IMR-90 (cell line): ENCODE data around the gene RIOK1. TPM values are rescaled to one million over a fixed set of nuclear protein-coding genes. Genes with fewer than 3 reads are reported as not detected.
"Not testable (repeated sequence)": the region's sequence is repeated elsewhere in the genome, so short reads cannot be mapped to it uniquely, and the experiment has no call there.

Experiments
- ATAC-seq: fragments of 200-7000 bp; cut with Tn5 transposase; 2 replicates; pipeline ENCODE4 v1.9.1; 2020; ENCODE audit warnings: low read depth, mild to moderate bottlenecking, moderate library complexity
- BruUV-seq: library from RNA; stranded (reverse); fragments of 400-500 nt; replicated peaks from 2 replicates; lab custom pipeline; 2021; lab: Mats Ljungman, UMichigan
- CTCF ChIA-PET: fragments of 300-600 bp; formaldehyde crosslinking; extraction: SDS; loops from one replicate; lab custom pipeline; 2021; ENCODE audit warnings: antibody characterized with exemption; lab: Yijun Ruan, JAX
- POLR2A ChIA-PET: fragments of 300-600 bp; sonication (Branson Sonifier 250); formaldehyde crosslinking; loops from one replicate; lab custom pipeline; 2022; ENCODE audit warnings: antibody characterized with exemption; ENCODE audit not compliant: unreplicated experiment; lab: Charles Lee
- DNase-seq: peaks from one replicate; pipeline ENCODE4 v3.0.0; 2013
- H2AFZ ChIP-seq: replicated peaks from 2 replicates; pipeline ENCODE3; 2013; ENCODE audit warnings: low read length, mild to moderate bottlenecking; ENCODE audit not compliant: poor library complexity
- H2AK5ac ChIP-seq: 2 replicates; pipeline ENCODE4 v1.6.1; 2013; ENCODE audit warnings: low read depth, low read length, inconsistent platforms
- H2AK9ac ChIP-seq: replicated peaks from 2 replicates; pipeline ENCODE3; 2013; ENCODE audit warnings: mild to moderate bottlenecking, low read depth, low read length, moderate library complexity; ENCODE audit not compliant: poor library complexity
- H2BK120ac ChIP-seq: 2 replicates; pipeline ENCODE4 v1.6.1; 2013; ENCODE audit warnings: low read depth, low read length, inconsistent platforms
- H2BK15ac ChIP-seq: 3 replicates; pipeline ENCODE4 v1.6.1; 2013; ENCODE audit warnings: low read depth, low read length, inconsistent platforms
- H2BK20ac ChIP-seq: 2 replicates; pipeline ENCODE4 v1.6.1; 2013; ENCODE audit warnings: low read depth, mild to moderate bottlenecking, inconsistent platforms, low read length, moderate library complexity
- H2BK5ac ChIP-seq: 2 replicates; pipeline ENCODE4 v1.6.1; 2013; ENCODE audit warnings: mild to moderate bottlenecking, low read depth, low read length, inconsistent platforms; ENCODE audit not compliant: poor library complexity, severe bottlenecking
- H3K14ac ChIP-seq: replicated peaks from 2 replicates; pipeline ENCODE4 v1.6.1; 2013; ENCODE audit warnings: low read depth, low read length, inconsistent platforms
- H3K18ac ChIP-seq: 2 replicates; pipeline ENCODE4 v1.6.1; 2013; ENCODE audit warnings: low read depth, low read length, control low read depth
- H3K23ac ChIP-seq: 2 replicates; pipeline ENCODE4 v1.6.1; 2013; ENCODE audit warnings: low read depth, low read length, inconsistent platforms
- H3K27ac ChIP-seq: 2 replicates; pipeline ENCODE4 v1.5.1; 2013; ENCODE audit warnings: mild to moderate bottlenecking, control low read depth, low read length; ENCODE audit not compliant: insufficient read depth
- H3K27me3 ChIP-seq: 2 replicates; pipeline ENCODE4 v1.6.1; 2013; ENCODE audit warnings: low read length; ENCODE audit not compliant: control insufficient read depth, insufficient read depth
- H3K36me3 ChIP-seq: 2 replicates; pipeline ENCODE4 v1.6.1; 2013; ENCODE audit warnings: low read length, mixed read lengths; ENCODE audit not compliant: control insufficient read depth, insufficient read depth
- H3K4ac ChIP-seq: 2 replicates; pipeline ENCODE4 v1.6.1; 2013; ENCODE audit warnings: low read depth, low read length, inconsistent platforms
- H3K4me1 ChIP-seq: 2 replicates; pipeline ENCODE4 v1.6.1; 2013; ENCODE audit warnings: low read length, mixed read lengths; ENCODE audit not compliant: control insufficient read depth, insufficient read depth
- H3K4me2 ChIP-seq: 2 replicates; pipeline ENCODE4 v1.6.1; 2013; ENCODE audit warnings: low read depth, mild to moderate bottlenecking, control low read depth, low read length, moderate library complexity
- H3K4me3 ChIP-seq: 2 replicates; pipeline ENCODE4 v1.5.1; 2013; ENCODE audit warnings: low read depth, mild to moderate bottlenecking, control low read depth, low read length, moderate library complexity; ENCODE audit not compliant: insufficient read depth
- H3K56ac ChIP-seq: 2 replicates; pipeline ENCODE4 v1.6.1; 2013; ENCODE audit warnings: low read length, inconsistent platforms; ENCODE audit not compliant: insufficient read depth; ENCODE audit errors: extremely low read depth
- H3K79me1 ChIP-seq, 2 experiments: 2 replicates each; pipeline ENCODE4 v1.6.1; 2013; ENCODE audit warnings: low read length in 2 of 2, inconsistent platforms in 1 of 2, low read depth in 1 of 2
- H3K9ac ChIP-seq: 2 replicates; pipeline ENCODE4 v1.6.1; 2013; ENCODE audit warnings: low read depth, low read length, control low read depth
- H3K9me1 ChIP-seq: 2 replicates; pipeline ENCODE4 v1.6.1; 2013; ENCODE audit warnings: low read length, inconsistent platforms; ENCODE audit not compliant: insufficient read depth
- H3K9me3 ChIP-seq: 2 replicates; pipeline ENCODE4 v1.6.1; 2013; ENCODE audit warnings: low read length; ENCODE audit not compliant: control insufficient read depth, insufficient read depth
- H4K20me1 ChIP-seq: 2 replicates; pipeline ENCODE4 v1.6.1; 2013; ENCODE audit warnings: low read length, inconsistent platforms; ENCODE audit not compliant: insufficient read depth
- H4K5ac ChIP-seq: 2 replicates; pipeline ENCODE4 v1.6.1; 2013; ENCODE audit warnings: mild to moderate bottlenecking, low read depth, low read length, control low read depth
- H4K8ac ChIP-seq, 2 experiments: 2 replicates each; pipeline ENCODE4 v1.6.1; 2013; ENCODE audit warnings: low read depth in 2 of 2, low read length in 2 of 2, control low read depth in 1 of 2, inconsistent platforms in 1 of 2
- H4K91ac ChIP-seq: 2 replicates; pipeline ENCODE4 v1.6.1; 2013; ENCODE audit warnings: low read depth, low read length, inconsistent platforms; ENCODE audit not compliant: insufficient read depth
- CEBPB ChIP-seq: IDR thresholded peaks from 2 replicates; pipeline ENCODE4 v1.6.1; 2012; ENCODE audit warnings: low read depth, low read length, improper control_type of control experiment
- CHD1 ChIP-seq: IDR thresholded peaks from 2 replicates; pipeline ENCODE4 v1.6.1; 2012; ENCODE audit warnings: low read depth, low read length, improper control_type of control experiment
- FOS ChIP-seq: fragments of 150-350 bp; IDR thresholded peaks from 2 replicates; pipeline ENCODE4 v1.6.1; 2016; ENCODE audit warnings: low read depth, low read length
- NFE2L2 ChIP-seq: fragments of 150-350 bp; IDR thresholded peaks from 2 replicates; pipeline ENCODE4 v1.6.1; 2016; ENCODE audit warnings: low read depth, mild to moderate bottlenecking, low read length
- WGBS, 2 experiments: methylation state at CpG; one replicate each; pipeline versions ENCODE4 v1.1.5 to v1.1.7; 2013; ENCODE audit warnings: missing lambda C conversion rate in 2 of 2; ENCODE audit not compliant: insufficient read length in 1 of 2; ENCODE audit errors: extremely low coverage in 2 of 2; 5-methylcytosine and 5-hydroxymethylcytosine counted together
- dilution Hi-C: fragments of 300-500 bp; cut with HindIII; formaldehyde crosslinking; loops from one replicate; pipeline ENCODE4 v1.14.3; 2018; ENCODE audit warnings: low sequenced_read_pairs; ENCODE audit not compliant: unreplicated experiment
- in situ Hi-C: fragments of 300-500 bp; cut with MboI; formaldehyde crosslinking; loops from 3 replicates; pipeline ENCODE4 v1.14.3; 2019; ENCODE audit warnings: low sequenced_read_pairs, inconsistent platforms, mixed read lengths
- intact Hi-C: fragments of 100-400 bp; cut with micrococcal nuclease; formaldehyde crosslinking; loops from 2 replicates; pipeline ENCODE4 v1.10.0; 2022
- polyA plus RNA-seq, 3 experiments: library from polyadenylated mRNA; depleted of rRNA; stranded (reverse); fragments of >200 nt; gene quantifications; 2 replicates each; pipeline ENCODE4 v1.2.3, GENCODE V29; 2012; ENCODE audit warnings: low replicate concordance in 1 of 3
- total RNA-seq: library from RNA; depleted of rRNA; stranded (reverse); fragments of >200 nt; gene quantifications from 2 replicates; pipeline ENCODE4 v1.2.3, GENCODE V29; 2012

RIOK1 gene
- total and polyA plus RNA-seq, 2 of the 4 experiments (the other 2 are of a cell fraction) = 17.0 to 17.8 TPM

GRCh38 chr6:7343546-7344475 is 45.8 kb upstream of the RIOK1 start:
- Histone ChIP-seq H3K27ac (no peak overlapping the region), H3K9ac (no peak overlapping the region), H3K4me1 (no peaks in the 10 kb centered on the region), H4K20me1 (no peaks in the 10 kb centered on the region), H3K4me3 (no peak overlapping the region), H3K23ac (no peak overlapping the region), H3K79me1 (no peaks in the 10 kb centered on the region), H3K18ac (no peak overlapping the region), H3K4me2 (no peak overlapping the region), H3K56ac (no peak overlapping the region), H2BK20ac (no peak overlapping the region), H4K8ac (no peak overlapping the region), H3K27me3 (peaks cover 7% of the 10 kb centered on the region), H3K9me1 (no peaks in the 10 kb centered on the region), H3K14ac (no peak overlapping the region), H2AK9ac (no peak overlapping the region), H2AK5ac (no peak overlapping the region), H2AFZ (no peak overlapping the region), H2BK5ac (no peak overlapping the region), H3K9me3 (no peaks in the 10 kb centered on the region), H4K91ac (no peak overlapping the region), H2BK120ac (no peak overlapping the region), H4K5ac (no peak overlapping the region), H3K4ac (no peak overlapping the region), H2BK15ac (no peak overlapping the region), H3K36me3 (no peaks in the 10 kb centered on the region)
- WGBS, 2 experiments = 83% methylated on average over 10 of the region's 29 CpGs; no CpG with 5 or more reads in 1 of the 2 experiments
- ATAC-seq (no peak), DNase-seq (no peak)
- in situ Hi-C loops = no loop called here
- ChIA-PET POLR2A (no interaction called here), CTCF (no interaction called here)
- TF ChIP-seq CEBPB = no peak
- TF ChIP-seq CHD1 = no peak
- TF ChIP-seq FOS = no peak
- TF ChIP-seq NFE2L2 = no peak
- dilution Hi-C loops = no loop called here
- BruUV-seq = no TSS peak
- intact Hi-C loops = no loop called here

GRCh38 chr6:7344773-7345450 is 44.7 kb upstream of the RIOK1 start:
- H3K9ac ChIP-seq, H3K36me3 ChIP-seq, H4K91ac ChIP-seq, H3K14ac ChIP-seq, H2BK120ac ChIP-seq, H3K4me1 ChIP-seq, dilution Hi-C loops, H3K4ac ChIP-seq, H3K9me1 ChIP-seq, intact Hi-C loops, H3K9me3 ChIP-seq, H2BK15ac ChIP-seq, in situ Hi-C loops, DNase-seq, H2BK20ac ChIP-seq, H3K4me2 ChIP-seq, POLR2A ChIA-PET, H2AK9ac ChIP-seq, H3K4me3 ChIP-seq, H3K18ac ChIP-seq, H2AFZ ChIP-seq, H3K79me1 ChIP-seq, H3K23ac ChIP-seq, H2BK5ac ChIP-seq, ATAC-seq, H4K8ac ChIP-seq, H4K5ac ChIP-seq, H3K27me3 ChIP-seq, CTCF ChIA-PET, H4K20me1 ChIP-seq, BruUV-seq, H2AK5ac ChIP-seq, H3K27ac ChIP-seq, H3K56ac ChIP-seq: not testable (repeated sequence)
- no CpG with 5 or more reads among the region's 10 CpGs for whole genome bisulfite sequencing, 2 experiments
